ENCODE results near the gene OBSCN.

OBSCN gene

GRCh38 chr1:228378090-228378872 lies 170.4 kb downstream of the OBSCN start:
- Histone ChIP-seq H2AFZ (ENCODE audit: low read length) (no peak overlapping the region), H3K4me2 (ENCODE audit: low read depth, low read length, poor library complexity, severe bottlenecking) (no peak overlapping the region), H3K9me3 (ENCODE audit: insufficient read depth, low read depth, low read length) (no peaks in the 10 kb centered on the region), H3K9ac (ENCODE audit: low read depth, low read length, poor library complexity, severe bottlenecking) (no peak overlapping the region), H4K20me1 (ENCODE audit: insufficient read depth, low read length, poor library complexity, severe bottlenecking) (no peaks in the 10 kb centered on the region), H3K36me3 (ENCODE audit: insufficient read depth, low read length) (no peaks in the 10 kb centered on the region), H3F3A (ENCODE audit: low read depth) (no peaks in the 10 kb centered on the region), H3K4me3 (ENCODE audit: low read length, poor library complexity, severe bottlenecking) (no peak overlapping the region), H3K9me2 (replicated peaks; ENCODE audit: low read depth, low read length) (no peaks in the 10 kb centered on the region), H3K27me3 (ENCODE audit: insufficient read depth, low read length, poor library complexity, severe bottlenecking) (no peaks in the 10 kb centered on the region), H3K79me2 (ENCODE audit: insufficient read depth, low read length) (no peaks in the 10 kb centered on the region), H3K4me1 (ENCODE audit: insufficient read depth, low read length, poor library complexity, severe bottlenecking) (no peaks in the 10 kb centered on the region)
- TF ChIP-seq, protein P1, sequence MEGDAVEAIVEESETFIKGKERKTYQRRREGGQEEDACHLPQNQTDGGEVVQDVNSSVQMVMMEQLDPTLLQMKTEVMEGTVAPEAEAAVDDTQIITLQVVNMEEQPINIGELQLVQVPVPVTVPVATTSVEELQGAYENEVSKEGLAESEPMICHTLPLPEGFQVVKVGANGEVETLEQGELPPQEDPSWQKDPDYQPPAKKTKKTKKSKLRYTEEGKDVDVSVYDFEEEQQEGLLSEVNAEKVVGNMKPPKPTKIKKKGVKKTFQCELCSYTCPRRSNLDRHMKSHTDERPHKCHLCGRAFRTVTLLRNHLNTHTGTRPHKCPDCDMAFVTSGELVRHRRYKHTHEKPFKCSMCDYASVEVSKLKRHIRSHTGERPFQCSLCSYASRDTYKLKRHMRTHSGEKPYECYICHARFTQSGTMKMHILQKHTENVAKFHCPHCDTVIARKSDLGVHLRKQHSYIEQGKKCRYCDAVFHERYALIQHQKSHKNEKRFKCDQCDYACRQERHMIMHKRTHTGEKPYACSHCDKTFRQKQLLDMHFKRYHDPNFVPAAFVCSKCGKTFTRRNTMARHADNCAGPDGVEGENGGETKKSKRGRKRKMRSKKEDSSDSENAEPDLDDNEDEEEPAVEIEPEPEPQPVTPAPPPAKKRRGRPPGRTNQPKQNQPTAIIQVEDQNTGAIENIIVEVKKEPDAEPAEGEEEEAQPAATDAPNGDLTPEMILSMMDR (conservative IDR thresholded peaks at IDR 0.05; ENCODE audit: low read length) = no peak
- no peak for TF ChIP-seq EZH2phosphoT487 (IDR thresholded peaks at IDR 0.05; ENCODE audit: borderline replicate concordance)

GRCh38 chr1:228378873-228379460 lies 171.1 kb downstream of the OBSCN start:
- Histone ChIP-seq H3K79me2 (ENCODE audit: insufficient read depth, low read length) (no peaks in the 10 kb centered on the region), H3K36me3 (ENCODE audit: insufficient read depth, low read length) (no peaks in the 10 kb centered on the region), H3K4me1 (ENCODE audit: insufficient read depth, low read length, poor library complexity, severe bottlenecking) (no peaks in the 10 kb centered on the region), H3K4me3 (ENCODE audit: low read length, poor library complexity, severe bottlenecking) (no peak overlapping the region), H3K4me2 (ENCODE audit: low read depth, low read length, poor library complexity, severe bottlenecking) (no peak overlapping the region), H2AFZ (ENCODE audit: low read length) (no peak overlapping the region), H3F3A (ENCODE audit: low read depth) (no peaks in the 10 kb centered on the region), H4K20me1 (ENCODE audit: insufficient read depth, low read length, poor library complexity, severe bottlenecking) (no peaks in the 10 kb centered on the region), H3K27me3 (ENCODE audit: insufficient read depth, low read length, poor library complexity, severe bottlenecking) (no peaks in the 10 kb centered on the region), H3K9me3 (ENCODE audit: insufficient read depth, low read depth, low read length) (no peaks in the 10 kb centered on the region), H3K9me2 (replicated peaks; ENCODE audit: low read depth, low read length) (no peaks in the 10 kb centered on the region), H3K9ac (ENCODE audit: low read depth, low read length, poor library complexity, severe bottlenecking) (no peak overlapping the region)
- TF ChIP-seq EZH2phosphoT487 (IDR thresholded peaks at IDR 0.05; ENCODE audit: borderline replicate concordance) = no peak
- TF ChIP-seq, protein P1 (conservative IDR thresholded peaks at IDR 0.05; ENCODE audit: low read length) = no peak

GRCh38 chr1:228379666-228380065 lies 171.8 kb downstream of the OBSCN start:
- no peak overlapping the region for H2AFZ ChIP-seq (ENCODE audit: low read length)
- no peaks in the 10 kb centered on the region for H3K9me2 ChIP-seq (replicated peaks; ENCODE audit: low read depth, low read length)
- no peaks in the 10 kb centered on the region for H3F3A ChIP-seq (ENCODE audit: low read depth)
- H3K9ac ChIP-seq (ENCODE audit: low read depth, low read length, poor library complexity, severe bottlenecking) = no peak overlapping the region
- no peak overlapping the region for H3K4me2 ChIP-seq (ENCODE audit: low read depth, low read length, poor library complexity, severe bottlenecking)
- no peaks in the 10 kb centered on the region for H3K36me3 ChIP-seq (ENCODE audit: insufficient read depth, low read length)
- no peak for TF ChIP-seq EZH2phosphoT487 (IDR thresholded peaks at IDR 0.05; ENCODE audit: borderline replicate concordance)
- TF ChIP-seq, protein P1 (conservative IDR thresholded peaks at IDR 0.05; ENCODE audit: low read length) = no peak
- H3K4me3 ChIP-seq (ENCODE audit: low read length, poor library complexity, severe bottlenecking) = no peak overlapping the region
- H3K79me2 ChIP-seq (ENCODE audit: insufficient read depth, low read length) = no peaks in the 10 kb centered on the region
- no peaks in the 10 kb centered on the region for H3K9me3 ChIP-seq (ENCODE audit: insufficient read depth, low read depth, low read length)
- H4K20me1 ChIP-seq (ENCODE audit: insufficient read depth, low read length, poor library complexity, severe bottlenecking) = no peaks in the 10 kb centered on the region
- no peaks in the 10 kb centered on the region for H3K27me3 ChIP-seq (ENCODE audit: insufficient read depth, low read length, poor library complexity, severe bottlenecking)
- no peaks in the 10 kb centered on the region for H3K4me1 ChIP-seq (ENCODE audit: insufficient read depth, low read length, poor library complexity, severe bottlenecking)
